Fibroblast of mammary gland (primary cell): ENCODE measurements around the gene SH3RF3.

Source experiments
- DNase-seq: peaks from one replicate; pipeline ENCODE4 v3.0.0-alpha.2; 2010; ENCODE audit warnings: low read depth
- H3K4me3 ChIP-seq: 2 replicates; pipeline ENCODE4 v1.5.1; 2011; ENCODE audit warnings: low read depth, mild to moderate bottlenecking, low read length, moderate library complexity; ENCODE audit not compliant: control insufficient read depth
- TF ChIP-seq, protein P1 (sequence below): conservative IDR thresholded peaks from 2 replicates; pipeline ENCODE4 v1.5.1; 2011; ENCODE audit warnings: low read depth, low read length, inconsistent platforms; ENCODE audit not compliant: control insufficient read depth, insufficient read depth

Gene SH3RF3

DNA sequence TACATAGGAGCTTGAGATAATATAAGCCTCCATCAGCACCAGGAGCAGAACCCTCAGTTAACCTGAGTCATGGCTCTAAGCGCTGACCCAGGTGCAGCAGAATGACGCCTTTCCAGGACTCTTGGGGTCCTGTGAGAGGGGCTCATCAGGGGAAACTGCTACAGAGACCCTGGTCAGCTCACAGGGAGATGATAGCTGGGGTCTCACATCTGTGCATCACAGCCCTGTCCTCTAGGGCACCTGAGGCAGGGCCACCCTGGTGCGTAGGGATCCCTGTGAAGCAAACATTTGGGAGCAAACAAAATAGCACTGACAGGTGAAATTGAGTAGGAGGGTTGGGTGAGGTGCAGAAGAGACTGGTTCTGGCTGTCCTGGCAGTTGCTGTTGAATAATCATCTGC lies 219.2 kb downstream of the SH3RF3 start:
- DNase-seq, result no peak
- TF ChIP-seq, protein P1, sequence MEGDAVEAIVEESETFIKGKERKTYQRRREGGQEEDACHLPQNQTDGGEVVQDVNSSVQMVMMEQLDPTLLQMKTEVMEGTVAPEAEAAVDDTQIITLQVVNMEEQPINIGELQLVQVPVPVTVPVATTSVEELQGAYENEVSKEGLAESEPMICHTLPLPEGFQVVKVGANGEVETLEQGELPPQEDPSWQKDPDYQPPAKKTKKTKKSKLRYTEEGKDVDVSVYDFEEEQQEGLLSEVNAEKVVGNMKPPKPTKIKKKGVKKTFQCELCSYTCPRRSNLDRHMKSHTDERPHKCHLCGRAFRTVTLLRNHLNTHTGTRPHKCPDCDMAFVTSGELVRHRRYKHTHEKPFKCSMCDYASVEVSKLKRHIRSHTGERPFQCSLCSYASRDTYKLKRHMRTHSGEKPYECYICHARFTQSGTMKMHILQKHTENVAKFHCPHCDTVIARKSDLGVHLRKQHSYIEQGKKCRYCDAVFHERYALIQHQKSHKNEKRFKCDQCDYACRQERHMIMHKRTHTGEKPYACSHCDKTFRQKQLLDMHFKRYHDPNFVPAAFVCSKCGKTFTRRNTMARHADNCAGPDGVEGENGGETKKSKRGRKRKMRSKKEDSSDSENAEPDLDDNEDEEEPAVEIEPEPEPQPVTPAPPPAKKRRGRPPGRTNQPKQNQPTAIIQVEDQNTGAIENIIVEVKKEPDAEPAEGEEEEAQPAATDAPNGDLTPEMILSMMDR, result no peak
- H3K4me3 ChIP-seq, result no peak overlapping the region

GRCh38 chr2:109348671-109349502 lies 219.9 kb downstream of the SH3RF3 start:
- TF ChIP-seq, protein P1, result no peak
- no peak for DNase-seq
- no peak overlapping the region for H3K4me3 ChIP-seq

DNA sequence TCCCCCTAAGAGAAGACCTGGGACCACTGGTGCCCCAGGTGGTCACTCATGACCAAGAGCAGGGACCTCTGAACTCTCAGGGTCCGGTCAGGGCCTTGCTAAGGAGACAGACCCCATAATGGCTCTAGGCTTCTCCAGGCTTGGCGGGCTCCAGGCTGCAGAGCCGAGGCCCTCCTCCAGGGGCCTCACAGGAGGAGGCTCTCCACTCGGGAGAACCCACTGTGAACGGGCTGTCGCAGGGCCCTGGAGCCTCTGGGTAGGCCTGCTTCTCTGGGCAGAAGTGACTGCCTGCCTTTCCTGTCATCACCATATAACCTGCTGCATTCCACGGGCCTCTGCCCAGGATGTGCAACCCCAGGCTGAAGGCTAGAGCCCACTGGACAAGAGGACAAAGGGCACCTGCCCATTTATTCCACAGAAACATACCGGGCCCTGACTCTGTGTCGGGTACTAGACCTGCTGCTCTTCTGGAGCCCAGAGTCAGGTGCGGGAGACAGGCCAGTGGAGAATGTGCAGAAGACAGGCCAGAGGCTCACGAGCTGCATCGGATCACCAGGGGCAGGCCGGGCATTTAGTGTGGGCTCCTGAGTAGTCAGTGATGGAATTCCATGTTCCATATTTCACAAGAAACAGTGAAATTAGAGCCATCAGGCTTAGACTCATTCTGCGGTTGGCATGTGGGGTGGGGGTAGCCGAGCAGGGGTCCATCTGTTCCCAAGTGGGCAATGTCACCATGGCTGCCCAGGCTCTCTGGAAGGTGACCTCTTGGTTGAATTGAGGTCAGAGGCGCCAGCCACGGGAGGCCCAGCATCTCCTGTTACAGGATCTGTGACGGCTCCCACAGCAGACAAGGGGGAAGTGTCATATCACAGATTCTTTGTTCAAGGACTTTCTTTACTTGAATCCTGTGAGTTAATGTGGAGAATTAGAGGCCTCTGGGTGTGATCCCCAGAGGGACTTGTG lies 220.8 kb downstream of the SH3RF3 start:
- DNase-seq, result no peak
- TF ChIP-seq, protein P1, result no peak
- no peak overlapping the region for H3K4me3 ChIP-seq

GRCh38 chr2:109350526-109350925 lies 221.5 kb downstream of the SH3RF3 start:
- TF ChIP-seq, protein P1, result no peak
- DNase-seq, result peak; percentile 31
- no peak overlapping the region for H3K4me3 ChIP-seq

- no peak overlapping the region for H3K4me3 ChIP-seq
- TF ChIP-seq, protein P1, result no peak
- peak; percentile 89 for DNase-seq
Observed at GRCh38 chr2:109351164-109351756, 222.3 kb downstream of the SH3RF3 start.

DNA sequence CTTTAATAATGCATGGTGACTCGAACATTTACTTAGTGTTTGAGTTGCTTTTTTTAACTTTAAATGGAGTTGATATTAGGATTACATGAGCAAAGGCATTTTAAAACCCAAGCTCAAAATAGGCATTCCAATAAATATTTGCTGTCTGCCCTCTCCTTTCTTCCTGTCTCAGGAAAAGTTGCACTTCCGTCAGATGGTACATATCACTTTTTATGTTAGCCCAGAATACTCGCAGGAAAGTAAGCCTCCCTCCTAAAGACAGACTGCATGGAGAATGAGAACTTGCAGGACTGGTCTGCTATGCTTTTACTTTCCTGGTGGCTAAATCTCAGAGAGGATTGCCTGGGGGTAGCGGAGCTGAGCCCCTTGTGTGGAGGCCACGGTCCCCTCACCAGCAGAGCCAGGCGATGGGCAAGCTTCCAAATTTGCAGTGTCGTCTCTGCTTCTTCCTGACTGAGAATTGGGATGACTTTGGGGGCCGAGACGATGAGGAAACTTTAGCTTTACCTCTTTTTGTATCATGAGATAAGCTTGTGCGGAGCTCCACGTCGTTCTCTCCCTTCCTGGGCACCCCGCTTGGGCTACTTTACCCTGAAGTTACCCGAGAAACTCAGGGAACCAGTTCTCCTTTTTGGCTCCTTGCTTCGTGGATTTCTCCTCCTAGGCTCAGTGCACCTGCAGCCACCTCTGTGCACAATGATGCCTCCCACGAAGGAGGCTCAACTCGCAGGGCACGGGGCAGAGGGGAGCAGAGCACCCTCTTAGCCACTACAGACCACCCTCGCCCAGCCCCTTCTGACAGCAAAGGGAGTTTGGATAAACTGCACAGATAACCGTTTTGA lies 223.3 kb downstream of the SH3RF3 start:
- H3K4me3 ChIP-seq, result no peak overlapping the region
- no peak for DNase-seq
- TF ChIP-seq, protein P1, result no peak
